ENCODE measurements around the gene ARID3A. TPM values are rescaled to one million over a fixed set of nuclear protein-coding genes. Genes with fewer than 3 reads are reported as not detected.
"Not testable (repeated sequence)": the region's sequence is repeated elsewhere in the genome, so short reads cannot be mapped to it uniquely, and the experiment has no call there.

The ARID3A gene
- total RNA-seq, 1 experiment from 2014 or later = 103 TPM

GRCh38 chr19:890831-891230 lies 35.0 kb upstream of the ARID3A start:
- no peak for DNase-seq (ENCODE audit: low spot score)
- in situ Hi-C loops (cut with HindIII; ENCODE audit: low sequenced_read_pairs) = no loop called here

- DNase-seq (ENCODE audit: low spot score); in situ Hi-C loops (cut with HindIII; ENCODE audit: low sequenced_read_pairs): not testable (repeated sequence)
Observed at GRCh38 chr19:891421-892200, 34.2 kb upstream of the ARID3A start.

- no peak for DNase-seq (ENCODE audit: low spot score)
- in situ Hi-C loops (cut with HindIII; ENCODE audit: low sequenced_read_pairs) = no loop called here
Observed at GRCh38 chr19:892243-892893, 33.5 kb upstream of the ARID3A start.

- in situ Hi-C loops (cut with HindIII; ENCODE audit: low sequenced_read_pairs) = no loop called here
Observed at GRCh38 chr19:892894-893689, 32.7 kb upstream of the ARID3A start, which contains the start of the genes MED16 and RNU6-9. Gene MED16, minus strand, starts transcription at chr19:893187. Its CDS starts 2,056 bp downstream, at chr19:891131. Gene RNU6-9, plus strand, starts transcription at chr19:893484.

GRCh38 chr19:896434-896833 lies 29.4 kb upstream of the ARID3A start:
- no peak for DNase-seq (ENCODE audit: low spot score)
- in situ Hi-C loops (cut with HindIII; ENCODE audit: low sequenced_read_pairs) = no loop called here

More at GRCh38 chr19:892894-893689, 32.7 kb upstream of the ARID3A start, which contains the start of the genes MED16 and RNU6-9:
- DNase-seq (ENCODE audit: low spot score) = peak; percentile 97

- in situ Hi-C loops (cut with HindIII; ENCODE audit: low sequenced_read_pairs) = no loop called here
- DNase-seq (ENCODE audit: low spot score) = no peak
Observed at GRCh38 chr19:896999-897398, 28.8 kb upstream of the ARID3A start.

GRCh38 chr19:897442-898039 lies 28.3 kb upstream of the ARID3A start:
- DNase-seq (ENCODE audit: low spot score) = no peak
- in situ Hi-C loops (cut with HindIII; ENCODE audit: low sequenced_read_pairs) = no loop called here

- DNase-seq (ENCODE audit: low spot score) = peak; percentile 87
- in situ Hi-C loops (cut with HindIII; ENCODE audit: low sequenced_read_pairs) = no loop called here
Observed at GRCh38 chr19:898663-899062, 27.2 kb upstream of the ARID3A start.

- in situ Hi-C loops (cut with HindIII; ENCODE audit: low sequenced_read_pairs) = no loop called here
- no peak for DNase-seq (ENCODE audit: low spot score)
Observed at GRCh38 chr19:899336-900042, 26.3 kb upstream of the ARID3A start.

- no peak for DNase-seq (ENCODE audit: low spot score)
- in situ Hi-C loops (cut with HindIII; ENCODE audit: low sequenced_read_pairs) = no loop called here
Observed at GRCh38 chr19:900043-900301, 25.9 kb upstream of the ARID3A start.

GRCh38 chr19:900302-901111 lies 25.3 kb upstream of the ARID3A start:
- in situ Hi-C loops (cut with HindIII; ENCODE audit: low sequenced_read_pairs) = no loop called here
- no peak for DNase-seq (ENCODE audit: low spot score)

- in situ Hi-C loops (cut with HindIII; ENCODE audit: low sequenced_read_pairs) = no loop called here
Observed at GRCh38 chr19:901216-902092, 24.4 kb upstream of the ARID3A start.

GRCh38 chr19:902093-902370 lies 23.8 kb upstream of the ARID3A start:
- DNase-seq (ENCODE audit: low spot score) = no peak
- in situ Hi-C loops (cut with HindIII; ENCODE audit: low sequenced_read_pairs) = no loop called here

More at GRCh38 chr19:901216-902092, 24.4 kb upstream of the ARID3A start:
- no peak for DNase-seq (ENCODE audit: low spot score)

- in situ Hi-C loops (cut with HindIII; ENCODE audit: low sequenced_read_pairs) = no loop called here
- DNase-seq (ENCODE audit: low spot score) = no peak
Observed at GRCh38 chr19:902446-903226, 23.2 kb upstream of the ARID3A start.

- in situ Hi-C loops (cut with HindIII; ENCODE audit: low sequenced_read_pairs) = no loop called here
- DNase-seq (ENCODE audit: low spot score) = no peak
Observed at GRCh38 chr19:903266-903797, 22.5 kb upstream of the ARID3A start.

GRCh38 chr19:904545-904944 lies 21.3 kb upstream of the ARID3A start:
- DNase-seq (ENCODE audit: low spot score) = no peak
- in situ Hi-C loops (cut with HindIII; ENCODE audit: low sequenced_read_pairs) = no loop called here

GRCh38 chr19:906480-906879 lies 19.4 kb upstream of the ARID3A start:
- in situ Hi-C loops (cut with HindIII; ENCODE audit: low sequenced_read_pairs) = no loop called here
- no peak for DNase-seq (ENCODE audit: low spot score)
